K562 (cell line): ENCODE measurements around the gene MYOCD. TPM values are rescaled to one million over a fixed set of nuclear protein-coding genes. Genes with fewer than 3 reads are reported as not detected.

Experiments
- ATAC-seq: fragments of 200-7000 bp; cut with Tn5 transposase; 3 replicates; pipeline ENCODE4 v1.9.1; 2020; ENCODE audit warnings: moderate library complexity
- BruUV-seq: library from RNA; stranded (reverse); fragments of 400-500 nt; replicated peaks from 2 replicates; lab custom pipeline; 2021; lab: Mats Ljungman, UMichigan
- CTCF ChIA-PET: fragments of 300-600 bp; formaldehyde crosslinking; extraction: SDS; loops from one replicate; lab custom pipeline; 2021; ENCODE audit warnings: low intra/inter-chr PET ratio; lab: Yijun Ruan, JAX
- POLR2A ChIA-PET: fragments of 300-600, 350-650 bp; sonication (Branson Sonifier 250); formaldehyde crosslinking; extraction: SDS; loops from one replicate; lab custom pipeline; 2021; ENCODE audit warnings: antibody characterized with exemption, inconsistent platforms; lab: Yijun Ruan, JAX
- DNase-seq, 4 experiments: peaks; one replicate each; pipeline versions ENCODE4 v3.0.0 to v3.0.0-alpha.2; 2011 to 2018; ENCODE audit warnings: low spot score in 3 of 4, mixed read lengths in 3 of 4; ENCODE audit errors: extremely low read depth in 1 of 4
- FAIRE-seq: peaks from 2 replicates; lab custom pipeline; 2011; peaks lifted over from hg19 to GRCh38; lab: Jason Lieb, UNC
- H2AFZ ChIP-seq: 2 replicates; pipeline ENCODE4 v1.6.0; 2011; ENCODE audit warnings: low read depth, low read length, control low read depth, inconsistent platforms
- H3K27ac ChIP-seq: fragments of 200-600 bp; 3 replicates; pipeline ENCODE4 v1.8.0; 2011; ENCODE audit warnings: low read depth, mild to moderate bottlenecking, control low read depth, inconsistent platforms, low read length, moderate library complexity, mixed read lengths; ENCODE audit errors: extremely low read depth
- H3K27me3 ChIP-seq, 2 experiments: fragments of 300-600 bp in 1 of 2; 2 replicates in 1 of 2; 3 replicates in 1 of 2; pipeline versions ENCODE4 v1.6.0 to v1.8.0; 2011; ENCODE audit warnings: inconsistent platforms in 2 of 2, low read length in 2 of 2, mild to moderate bottlenecking in 1 of 2, mixed read lengths in 1 of 2, moderate library complexity in 1 of 2; ENCODE audit not compliant: control insufficient read depth in 2 of 2, insufficient read depth in 2 of 2
- H3K36me3 ChIP-seq: fragments of 300-600 bp; 3 replicates; pipeline ENCODE4 v1.8.0; 2011; ENCODE audit warnings: mild to moderate bottlenecking, low read length, inconsistent platforms; ENCODE audit not compliant: control insufficient read depth, insufficient read depth
- H3K4me1 ChIP-seq, 2 experiments: fragments of 200-600 bp in 1 of 2; replicated peaks in 1 of 2; 2 replicates in 1 of 2; 3 replicates in 1 of 2; pipeline versions ENCODE4 v1.5.1 to v1.8.0; 2011; ENCODE audit warnings: inconsistent platforms in 2 of 2, low read length in 2 of 2, mild to moderate bottlenecking in 1 of 2, mixed read lengths in 1 of 2, moderate library complexity in 1 of 2; ENCODE audit not compliant: control insufficient read depth in 2 of 2, insufficient read depth in 2 of 2
- H3K4me2 ChIP-seq: 2 replicates; pipeline ENCODE4 v1.6.1; 2011; ENCODE audit warnings: low read length, control low read depth, inconsistent platforms, mixed read lengths; ENCODE audit not compliant: insufficient read depth
- H3K4me3 ChIP-seq: fragments of 200-600 bp; sonication (generic), shearing (Covaris generic); 2 replicates; pipeline ENCODE4 v1.5.1; 2016; ENCODE audit warnings: control low read depth, inconsistent platforms
- H3K79me2 ChIP-seq: fragments of 200-600 bp; 3 replicates; pipeline ENCODE4 v1.8.0; 2011; ENCODE audit warnings: low read length, inconsistent platforms; ENCODE audit not compliant: control insufficient read depth, insufficient read depth
- H3K9ac ChIP-seq, 2 experiments: 2 replicates each; pipeline versions ENCODE4 v1.6.0 to v1.6.1; 2011; ENCODE audit warnings: low read depth in 2 of 2, low read length in 2 of 2, control low read depth in 1 of 2, inconsistent platforms in 1 of 2, mild to moderate bottlenecking in 1 of 2, mixed read lengths in 1 of 2; ENCODE audit not compliant: insufficient read depth in 1 of 2
- H3K9me1 ChIP-seq: one replicate; pipeline ENCODE4 v1.6.0; 2011; ENCODE audit warnings: inconsistent platforms, mild to moderate bottlenecking, low read length, moderate library complexity; ENCODE audit not compliant: control insufficient read depth, insufficient read depth
- H3K9me3 ChIP-seq: replicated peaks from 2 replicates; pipeline ENCODE4 v1.5.1; 2011; ENCODE audit warnings: low read depth, low read length, inconsistent platforms; ENCODE audit not compliant: control insufficient read depth, insufficient read depth
- H4K20me1 ChIP-seq: replicated peaks from 2 replicates; pipeline ENCODE4 v1.6.1; 2011; ENCODE audit warnings: low read length, inconsistent platforms, mixed read lengths; ENCODE audit not compliant: control insufficient read depth, insufficient read depth
- CEBPG ChIP-seq, 3 experiments: fragments of 200-800 bp in 1 of 3; sonication (Bioruptor generic) in 1 of 3; sonication (generic) in 1 of 3; formaldehyde crosslinking in 1 of 3; IDR thresholded peaks in 2 of 3; conservative IDR thresholded peaks in 1 of 3; 2 replicates each; pipeline versions ENCODE4 v1.6.1 to v1.8.0; 2016 to 2022; ENCODE audit warnings: missing compliant biosample characterization in 2 of 3, missing genetic modification characterization in 2 of 3, mild to moderate bottlenecking in 1 of 3, missing genetic modification reagents in 1 of 3
- CREBBP ChIP-seq: IDR thresholded peaks from one replicate; pipeline ENCODE4 v1.6.1; 2012; ENCODE audit warnings: low read depth, mild to moderate bottlenecking, control low read depth, inconsistent platforms, low read length
- CXXC5 ChIP-seq: fragments of 250-450 bp; sonication (Bioruptor Pico); IDR thresholded peaks from 2 replicates; pipeline ENCODE4 v1.8.0; 2022; ENCODE audit warnings: inconsistent platforms, mild to moderate bottlenecking, moderate library complexity
- EP400 ChIP-seq: fragments of 450-650 bp; IDR thresholded peaks from 2 replicates; pipeline ENCODE4 v1.6.1; 2017; ENCODE audit warnings: antibody characterized with exemption, mild to moderate bottlenecking, moderate library complexity
- ETV1 ChIP-seq: fragments of 450-650 bp; conservative IDR thresholded peaks from 2 replicates; pipeline ENCODE4 v1.6.1; 2016; ENCODE audit warnings: missing genetic modification characterization, control low read depth, low read depth, missing compliant biosample characterization
- MYC ChIP-seq, 2 experiments: fragments of 250-450 bp in 1 of 2; sonication (Bioruptor Pico) in 1 of 2; IDR thresholded peaks; 2 replicates each; pipeline versions ENCODE4 v1.5.1 to v1.6.1; 2012 to 2021; ENCODE audit warnings: low read depth in 2 of 2, borderline replicate concordance in 1 of 2, improper control_type of control experiment in 1 of 2, low read length in 1 of 2, mild to moderate bottlenecking in 1 of 2, moderate library complexity in 1 of 2
- NCOA4 ChIP-seq: fragments of 450-650 bp; IDR thresholded peaks from 2 replicates; pipeline ENCODE4 v1.6.1; 2018; ENCODE audit warnings: mild to moderate bottlenecking; ENCODE audit not compliant: partially characterized antibody
- NCOR1 ChIP-seq: fragments of 450-650 bp; IDR thresholded peaks from 2 replicates; pipeline ENCODE4 v1.6.1; 2016; ENCODE audit warnings: mild to moderate bottlenecking, moderate library complexity
- NFE2 ChIP-seq: IDR thresholded peaks from 2 replicates; pipeline ENCODE4 v1.6.1; 2014; ENCODE audit warnings: antibody characterized with exemption, low read depth
- POU5F1 ChIP-seq: fragments of 150-350 bp; IDR thresholded peaks from 2 replicates; pipeline ENCODE4 v1.6.1; 2014; ENCODE audit warnings: borderline replicate concordance, low read length, low read depth, mild to moderate bottlenecking; ENCODE audit not compliant: partially characterized antibody
- PTBP1 ChIP-seq: fragments of 200-400 bp; formaldehyde crosslinking; IDR thresholded peaks from 2 replicates; pipeline ENCODE4 v1.6.1; 2017; ENCODE audit warnings: low read depth, low read length
- TOE1 ChIP-seq, 2 experiments: fragments of 450-650 bp in 1 of 2; sonication (generic) in 1 of 2; formaldehyde crosslinking in 1 of 2; IDR thresholded peaks; 2 replicates each; pipeline versions ENCODE4 v1.7.1 to v1.8.0; 2016 to 2022; ENCODE audit warnings: borderline replicate concordance in 2 of 2, mild to moderate bottlenecking in 2 of 2, antibody characterized with exemption in 1 of 2, inconsistent platforms in 1 of 2, low read depth in 1 of 2, missing genetic modification reagents in 1 of 2, moderate library complexity in 1 of 2
- YBX1 ChIP-seq: fragments of 450-650 bp; IDR thresholded peaks from 2 replicates; pipeline ENCODE4 v1.7.1; 2016; ENCODE audit warnings: mild to moderate bottlenecking
- ZNF121 ChIP-seq: sonication (generic); formaldehyde crosslinking; conservative IDR thresholded peaks from 2 replicates; pipeline ENCODE4 v1.8.0; 2022; ENCODE audit warnings: missing genetic modification reagents
- WGBS: fragments of 100-300 bp; shearing (Covaris generic); methylation state at CpG from one replicate; pipeline ENCODE4 v1.1.6; 2016; ENCODE audit warnings: low coverage, mixed read lengths; ENCODE audit not compliant: insufficient coverage; ENCODE audit errors: missing lambda C conversion rate; 5-methylcytosine and 5-hydroxymethylcytosine counted together
- in situ Hi-C: fragments of 300-500 bp; cut with MboI; formaldehyde crosslinking; loops from 4 replicates; pipeline ENCODE4 v1.15.0; 2018; ENCODE audit warnings: inconsistent platforms, mixed read lengths
- intact Hi-C: fragments of 100-400 bp; cut with micrococcal nuclease; formaldehyde crosslinking; loops from 2 replicates; pipeline ENCODE4 v1.14.2; 2022
- polyA plus RNA-seq, 8 experiments: library from polyadenylated mRNA; depleted of rRNA in 4 of 8; stranded (reverse) in 5 of 8; unstranded in 3 of 8; fragments of >200 nt; fragmentation: Nextera tagmentation in 2 of 8; fragmentation: Illumina TruSeq in 1 of 8; extraction: Ambion mirVana in 2 of 8; extraction: Trizol in 1 of 8; gene quantifications; 2 replicates each; pipeline versions ENCODE4 v1.2.1 to v1.2.3, GENCODE V29; 2011 to 2014; ENCODE audit warnings: inconsistent platforms in 1 of 8, missing spikeins in 1 of 8
- total RNA-seq, 7 experiments: library from RNA; depleted of rRNA in 6 of 7; stranded (reverse); fragments of >200 nt in 6 of 7; fragmentation: Illumina TruSeq in 2 of 7; extraction: Trizol in 2 of 7; gene quantifications; 2 replicates each; pipeline versions ENCODE4 v1.2.1 to v1.2.3, GENCODE V29; 2011 to 2021; ENCODE audit warnings: low replicate concordance in 1 of 7
- TF ChIP-seq, protein P1 (sequence below): fragments of 450-650 bp; IDR thresholded peaks from 2 replicates; pipeline ENCODE4 v1.6.1; 2016; ENCODE audit warnings: antibody characterized with exemption
- TF ChIP-seq, protein P2 (sequence below): fragments of 450-650 bp; formaldehyde crosslinking; IDR thresholded peaks from 2 replicates; pipeline ENCODE4 v1.4.0; 2022; ENCODE audit warnings: missing genetic modification characterization

MYOCD gene
- total and polyA plus RNA-seq, 9 of the 15 experiments (the other 6 are each of a cell fraction or from before 2014, with no cell fraction given), result not detected

DNA sequence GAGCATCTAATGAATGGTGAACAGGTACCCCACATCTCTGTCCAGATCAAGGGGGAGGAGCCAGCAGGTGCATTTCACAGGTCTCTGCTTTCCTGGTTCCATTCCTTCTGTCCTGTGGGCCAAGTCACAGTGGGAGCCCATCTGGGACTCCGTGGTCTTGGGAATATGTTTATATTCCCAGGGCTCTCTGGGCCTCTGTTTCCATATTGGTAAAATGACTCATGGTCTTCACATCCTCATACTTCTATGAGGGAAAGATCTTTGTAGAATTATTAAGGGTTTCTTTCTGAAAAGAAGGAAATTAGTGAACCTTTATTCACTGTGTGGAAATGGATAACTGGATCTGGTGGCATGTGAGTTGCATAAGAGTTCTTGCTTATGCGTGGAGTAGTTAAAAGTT, 6.2 kb downstream of the MYOCD start:
- BruUV-seq, result no TSS peak
- intact Hi-C loops, result no loop called here
- POLR2A ChIA-PET, result no interaction called here

More for the DNA sequence above, 6.2 kb downstream of the MYOCD start:
- ATAC-seq, result no peak
- TF ChIP-seq EP400 (no peak), YBX1 (no peak), MYC (IDR thresholded peaks at IDR 0.05; ENCODE audit: low read depth, low read length) (no peak), MYC (CRISPR knock-in tag; IDR thresholded peaks at IDR 0.05; ENCODE audit: borderline replicate concordance, low read depth) (no peak), CREBBP (no peak), CXXC5 (CRISPR knock-in tag) (no peak), ZNF121 (no peak), TOE1 (IDR thresholded peaks at IDR 0.05; ENCODE audit: borderline replicate concordance) (no peak), TOE1 (CRISPR knock-in tag; IDR thresholded peaks at IDR 0.05; ENCODE audit: borderline replicate concordance, low read depth) (no peak), POU5F1 (no peak), NFE2 (no peak), CEBPG (CRISPR knock-in tag; IDR thresholded peaks at IDR 0.05) (no peak), CEBPG (tag; conservative IDR thresholded peaks at IDR 0.05 in 1 of 2, IDR thresholded peaks at IDR 0.05 in 1 of 2) (no peak), NCOA4 (no peak), ETV1 (tag) (no peak), PTBP1 (no peak), NCOR1 (no peak)
- TF ChIP-seq, protein P1, sequence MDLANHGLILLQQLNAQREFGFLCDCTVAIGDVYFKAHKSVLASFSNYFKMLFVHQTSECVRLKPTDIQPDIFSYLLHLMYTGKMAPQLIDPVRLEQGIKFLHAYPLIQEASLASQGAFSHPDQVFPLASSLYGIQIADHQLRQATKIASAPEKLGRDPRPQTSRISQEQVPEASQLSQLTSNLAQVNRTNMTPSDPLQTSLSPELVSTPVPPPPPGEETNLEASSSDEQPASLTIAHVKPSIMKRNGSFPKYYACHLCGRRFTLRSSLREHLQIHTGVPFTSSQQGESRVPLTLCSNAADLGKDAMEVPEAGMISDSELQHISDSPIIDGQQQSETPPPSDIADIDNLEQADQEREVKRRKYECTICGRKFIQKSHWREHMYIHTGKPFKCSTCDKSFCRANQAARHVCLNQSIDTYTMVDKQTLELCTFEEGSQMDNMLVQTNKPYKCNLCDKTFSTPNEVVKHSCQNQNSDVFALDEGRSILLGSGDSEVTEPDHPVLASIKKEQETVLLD, result no peak
- TF ChIP-seq, protein P2, sequence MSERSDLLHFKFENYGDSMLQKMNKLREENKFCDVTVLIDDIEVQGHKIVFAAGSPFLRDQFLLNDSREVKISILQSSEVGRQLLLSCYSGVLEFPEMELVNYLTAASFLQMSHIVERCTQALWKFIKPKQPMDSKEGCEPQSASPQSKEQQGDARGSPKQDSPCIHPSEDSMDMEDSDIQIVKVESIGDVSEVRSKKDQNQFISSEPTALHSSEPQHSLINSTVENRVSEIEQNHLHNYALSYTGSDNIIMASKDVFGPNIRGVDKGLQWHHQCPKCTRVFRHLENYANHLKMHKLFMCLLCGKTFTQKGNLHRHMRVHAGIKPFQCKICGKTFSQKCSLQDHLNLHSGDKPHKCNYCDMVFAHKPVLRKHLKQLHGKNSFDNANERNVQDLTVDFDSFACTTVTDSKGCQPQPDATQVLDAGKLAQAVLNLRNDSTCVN (CRISPR knock-in tag), result no peak
- no peak for FAIRE-seq
- no peak for DNase-seq
- no peak overlapping the region for H3K4me2 ChIP-seq
- H3K4me1 ChIP-seq, result no peaks in the 10 kb centered on the region
- no peaks in the 10 kb centered on the region for H3K79me2 ChIP-seq
- 0% methylated on average over 2 of the region's 2 CpGs for WGBS
- H3K4me3 ChIP-seq, result no peak overlapping the region
- no peak overlapping the region for H2AFZ ChIP-seq
- no peaks in the 10 kb centered on the region for H3K9me1 ChIP-seq
- no peaks in the 10 kb centered on the region; a peak in 1 of 5 replicates for H3K27me3 ChIP-seq
- no peaks in the 10 kb centered on the region for H4K20me1 ChIP-seq
- in situ Hi-C loops, result no loop called here
- no peak overlapping the region for H3K9ac ChIP-seq
- H3K36me3 ChIP-seq, result no peaks in the 10 kb centered on the region
- H3K27ac ChIP-seq, result no peak overlapping the region
- no peaks in the 10 kb centered on the region for H3K9me3 ChIP-seq
- CTCF ChIA-PET, result no interaction called here
